Measurements from ENCODE around the gene KDM4C.

DNA sequence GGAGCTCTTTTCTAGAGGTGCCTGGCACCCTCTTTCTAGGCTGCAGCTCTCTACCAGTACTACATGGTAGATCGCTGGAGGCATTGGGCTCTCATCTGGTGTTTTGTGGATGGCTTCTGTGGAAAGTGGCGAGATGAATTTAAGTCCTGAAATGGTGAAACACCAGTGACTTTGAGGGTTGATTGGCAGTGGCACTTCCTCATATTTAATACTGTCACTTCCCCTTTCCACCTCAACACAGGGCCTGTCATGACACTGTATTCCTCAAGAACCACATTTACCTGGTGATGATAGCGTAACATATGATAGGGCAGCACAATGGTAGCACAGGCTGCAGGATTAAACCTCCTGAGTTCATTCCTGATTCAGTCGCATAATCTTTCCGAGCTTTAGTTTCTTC is 132.1 kb downstream of the KDM4C start:
- TF ChIP-seq, protein P1, sequence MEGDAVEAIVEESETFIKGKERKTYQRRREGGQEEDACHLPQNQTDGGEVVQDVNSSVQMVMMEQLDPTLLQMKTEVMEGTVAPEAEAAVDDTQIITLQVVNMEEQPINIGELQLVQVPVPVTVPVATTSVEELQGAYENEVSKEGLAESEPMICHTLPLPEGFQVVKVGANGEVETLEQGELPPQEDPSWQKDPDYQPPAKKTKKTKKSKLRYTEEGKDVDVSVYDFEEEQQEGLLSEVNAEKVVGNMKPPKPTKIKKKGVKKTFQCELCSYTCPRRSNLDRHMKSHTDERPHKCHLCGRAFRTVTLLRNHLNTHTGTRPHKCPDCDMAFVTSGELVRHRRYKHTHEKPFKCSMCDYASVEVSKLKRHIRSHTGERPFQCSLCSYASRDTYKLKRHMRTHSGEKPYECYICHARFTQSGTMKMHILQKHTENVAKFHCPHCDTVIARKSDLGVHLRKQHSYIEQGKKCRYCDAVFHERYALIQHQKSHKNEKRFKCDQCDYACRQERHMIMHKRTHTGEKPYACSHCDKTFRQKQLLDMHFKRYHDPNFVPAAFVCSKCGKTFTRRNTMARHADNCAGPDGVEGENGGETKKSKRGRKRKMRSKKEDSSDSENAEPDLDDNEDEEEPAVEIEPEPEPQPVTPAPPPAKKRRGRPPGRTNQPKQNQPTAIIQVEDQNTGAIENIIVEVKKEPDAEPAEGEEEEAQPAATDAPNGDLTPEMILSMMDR (conservative IDR thresholded peaks at IDR 0.05; ENCODE audit: low read depth, low read length): no peak
- no peak for TF ChIP-seq EZH2 (IDR thresholded peaks at IDR 0.05; ENCODE audit: borderline replicate concordance, low read depth, low read length, poor library complexity, severe bottlenecking)
